Measurements from ENCODE around the gene PAX8. TPM values are rescaled to one million over a fixed set of nuclear protein-coding genes. Genes with fewer than 3 reads are reported as not detected.

The PAX8 gene
- total and polyA plus RNA-seq, 2 experiments from 2014 or later = 0.21 to 0.32 TPM

DNA sequence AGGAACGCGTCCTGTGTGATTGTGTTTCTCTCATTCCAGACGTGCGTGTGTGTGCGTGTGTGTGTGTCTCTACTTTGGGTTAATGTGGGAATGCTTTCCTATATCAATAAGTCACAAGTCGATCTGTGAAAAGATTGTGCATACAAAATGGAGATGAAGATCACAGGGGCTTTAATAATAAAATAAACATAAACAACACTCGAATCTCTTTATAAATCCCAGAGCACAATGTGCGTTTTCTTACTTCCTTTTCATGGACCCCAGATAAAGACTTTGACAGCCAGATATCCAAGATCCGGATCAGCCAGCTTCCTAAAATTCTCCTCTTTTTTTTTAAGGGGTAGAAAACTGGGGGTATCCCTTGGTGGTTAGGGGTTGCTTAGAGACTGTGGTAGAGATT lies 4.7 kb downstream of the PAX8 start (continued):
- TF ChIP-seq, protein P1, sequence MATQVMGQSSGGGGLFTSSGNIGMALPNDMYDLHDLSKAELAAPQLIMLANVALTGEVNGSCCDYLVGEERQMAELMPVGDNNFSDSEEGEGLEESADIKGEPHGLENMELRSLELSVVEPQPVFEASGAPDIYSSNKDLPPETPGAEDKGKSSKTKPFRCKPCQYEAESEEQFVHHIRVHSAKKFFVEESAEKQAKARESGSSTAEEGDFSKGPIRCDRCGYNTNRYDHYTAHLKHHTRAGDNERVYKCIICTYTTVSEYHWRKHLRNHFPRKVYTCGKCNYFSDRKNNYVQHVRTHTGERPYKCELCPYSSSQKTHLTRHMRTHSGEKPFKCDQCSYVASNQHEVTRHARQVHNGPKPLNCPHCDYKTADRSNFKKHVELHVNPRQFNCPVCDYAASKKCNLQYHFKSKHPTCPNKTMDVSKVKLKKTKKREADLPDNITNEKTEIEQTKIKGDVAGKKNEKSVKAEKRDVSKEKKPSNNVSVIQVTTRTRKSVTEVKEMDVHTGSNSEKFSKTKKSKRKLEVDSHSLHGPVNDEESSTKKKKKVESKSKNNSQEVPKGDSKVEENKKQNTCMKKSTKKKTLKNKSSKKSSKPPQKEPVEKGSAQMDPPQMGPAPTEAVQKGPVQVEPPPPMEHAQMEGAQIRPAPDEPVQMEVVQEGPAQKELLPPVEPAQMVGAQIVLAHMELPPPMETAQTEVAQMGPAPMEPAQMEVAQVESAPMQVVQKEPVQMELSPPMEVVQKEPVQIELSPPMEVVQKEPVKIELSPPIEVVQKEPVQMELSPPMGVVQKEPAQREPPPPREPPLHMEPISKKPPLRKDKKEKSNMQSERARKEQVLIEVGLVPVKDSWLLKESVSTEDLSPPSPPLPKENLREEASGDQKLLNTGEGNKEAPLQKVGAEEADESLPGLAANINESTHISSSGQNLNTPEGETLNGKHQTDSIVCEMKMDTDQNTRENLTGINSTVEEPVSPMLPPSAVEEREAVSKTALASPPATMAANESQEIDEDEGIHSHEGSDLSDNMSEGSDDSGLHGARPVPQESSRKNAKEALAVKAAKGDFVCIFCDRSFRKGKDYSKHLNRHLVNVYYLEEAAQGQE (IDR thresholded peaks at IDR 0.05; ENCODE audit: unreplicated experiment) = no peak
- TF ChIP-seq NANOG (IDR thresholded peaks at IDR 0.05; ENCODE audit: borderline replicate concordance) = no peak
- TF ChIP-seq EZH2 (IDR thresholded peaks at IDR 0.05; ENCODE audit: low read depth, unreplicated experiment) = no peak
- TF ChIP-seq, protein P2, sequence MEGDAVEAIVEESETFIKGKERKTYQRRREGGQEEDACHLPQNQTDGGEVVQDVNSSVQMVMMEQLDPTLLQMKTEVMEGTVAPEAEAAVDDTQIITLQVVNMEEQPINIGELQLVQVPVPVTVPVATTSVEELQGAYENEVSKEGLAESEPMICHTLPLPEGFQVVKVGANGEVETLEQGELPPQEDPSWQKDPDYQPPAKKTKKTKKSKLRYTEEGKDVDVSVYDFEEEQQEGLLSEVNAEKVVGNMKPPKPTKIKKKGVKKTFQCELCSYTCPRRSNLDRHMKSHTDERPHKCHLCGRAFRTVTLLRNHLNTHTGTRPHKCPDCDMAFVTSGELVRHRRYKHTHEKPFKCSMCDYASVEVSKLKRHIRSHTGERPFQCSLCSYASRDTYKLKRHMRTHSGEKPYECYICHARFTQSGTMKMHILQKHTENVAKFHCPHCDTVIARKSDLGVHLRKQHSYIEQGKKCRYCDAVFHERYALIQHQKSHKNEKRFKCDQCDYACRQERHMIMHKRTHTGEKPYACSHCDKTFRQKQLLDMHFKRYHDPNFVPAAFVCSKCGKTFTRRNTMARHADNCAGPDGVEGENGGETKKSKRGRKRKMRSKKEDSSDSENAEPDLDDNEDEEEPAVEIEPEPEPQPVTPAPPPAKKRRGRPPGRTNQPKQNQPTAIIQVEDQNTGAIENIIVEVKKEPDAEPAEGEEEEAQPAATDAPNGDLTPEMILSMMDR (conservative IDR thresholded peaks at IDR 0.05; ENCODE audit: low read depth in 2 of 2) = no peak
- TF ChIP-seq EZH2phosphoT487 (IDR thresholded peaks at IDR 0.05; ENCODE audit: unreplicated experiment) = no peak
- TF ChIP-seq POLR2AphosphoS5 (IDR thresholded peaks at IDR 0.05; ENCODE audit: low read depth) = no peak
- TF ChIP-seq JUNB (IDR thresholded peaks at IDR 0.05; ENCODE audit: unreplicated experiment) = no peak
- TF ChIP-seq, protein P3, sequence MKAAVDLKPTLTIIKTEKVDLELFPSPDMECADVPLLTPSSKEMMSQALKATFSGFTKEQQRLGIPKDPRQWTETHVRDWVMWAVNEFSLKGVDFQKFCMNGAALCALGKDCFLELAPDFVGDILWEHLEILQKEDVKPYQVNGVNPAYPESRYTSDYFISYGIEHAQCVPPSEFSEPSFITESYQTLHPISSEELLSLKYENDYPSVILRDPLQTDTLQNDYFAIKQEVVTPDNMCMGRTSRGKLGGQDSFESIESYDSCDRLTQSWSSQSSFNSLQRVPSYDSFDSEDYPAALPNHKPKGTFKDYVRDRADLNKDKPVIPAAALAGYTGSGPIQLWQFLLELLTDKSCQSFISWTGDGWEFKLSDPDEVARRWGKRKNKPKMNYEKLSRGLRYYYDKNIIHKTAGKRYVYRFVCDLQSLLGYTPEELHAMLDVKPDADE (IDR thresholded peaks at IDR 0.05) = no peak

DNA sequence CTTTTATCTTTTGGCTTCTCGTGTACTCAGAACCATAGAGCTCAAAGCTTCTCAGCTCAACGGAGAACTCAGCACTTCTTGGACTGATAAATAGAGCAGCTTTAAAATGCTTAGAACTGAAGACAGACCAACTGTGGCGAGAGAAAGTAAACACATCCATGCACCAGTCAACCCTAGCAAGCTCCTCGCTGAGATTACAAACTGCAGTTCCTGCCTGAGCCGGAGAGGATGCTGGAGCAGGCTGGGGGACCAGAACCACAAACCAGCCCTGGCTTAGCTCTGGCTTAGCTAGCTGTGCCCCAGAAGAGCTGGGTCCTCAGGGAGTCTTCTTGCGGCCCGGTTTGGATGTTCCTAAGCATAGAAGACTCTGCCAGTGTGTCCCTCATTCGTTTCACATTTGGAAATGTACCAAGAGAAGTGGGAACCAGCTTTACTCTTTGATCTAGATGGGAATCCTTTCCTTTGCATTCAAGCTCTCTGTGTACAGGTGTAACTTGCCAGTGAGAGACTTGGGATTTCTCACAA lies 5.6 kb downstream of the PAX8 start:
- Histone ChIP-seq H3K36me3 (ENCODE audit: insufficient read depth) (no peaks in the 10 kb centered on the region), H2AFZ (no peak overlapping the region), H3K4me3 (peak overlapping the region; percentile 31; the same call in 1 of the 2 replicates), H4K20me1 (replicated peaks; ENCODE audit: insufficient read depth) (peaks cover 14% of the 10 kb centered on the region), H3K4me1 (ENCODE audit: insufficient read depth) (peaks cover 25% of the 10 kb centered on the region), H3K27ac (ENCODE audit: low read depth) (no peak overlapping the region), H3K9me2 (ENCODE audit: insufficient read depth) (no peaks in the 10 kb centered on the region), H3F3A (replicated peaks; ENCODE audit: low read depth) (0 out of 2 replicates have a peak, but pooled peaks cover 4% of the 10 kb centered on the region), H3K27me3 (ENCODE audit: insufficient read depth) (peaks cover 84% of the 10 kb centered on the region), H3K4me2 (peak overlapping the region; percentile 69), H3K79me2 (replicated peaks; ENCODE audit: insufficient read depth) (no peaks in the 10 kb centered on the region)
- peak; percentile 75 for ATAC-seq
- peak overlapping the region; percentile 52; the same call in 2 of the 3 replicates for H3K4me3 Mint-ChIP-seq
- H3K9me3 Mint-ChIP-seq = no peaks in the 10 kb centered on the region
- H3K4me1 Mint-ChIP-seq = peaks cover 30% of the 10 kb centered on the region
- TF ChIP-seq EZH2 (IDR thresholded peaks at IDR 0.05; ENCODE audit: low read depth, unreplicated experiment) (no peak), STAT1 (IDR thresholded peaks at IDR 0.05; ENCODE audit: unreplicated experiment) (no peak)
- TF ChIP-seq, protein P2 (conservative IDR thresholded peaks at IDR 0.05; ENCODE audit: low read depth in 2 of 2) = 0 out of 4 replicates have a peak, but pooled peaks of 1 of the 2 experiments have one; percentile 19
- TF ChIP-seq, protein P1 (IDR thresholded peaks at IDR 0.05; ENCODE audit: unreplicated experiment) = no peak
- TF ChIP-seq, protein P3 (IDR thresholded peaks at IDR 0.05) = no peak
- H3K27ac Mint-ChIP-seq = no peak overlapping the region
- H3K27me3 Mint-ChIP-seq (ENCODE audit: insufficient read depth, low read depth, poor library complexity) = peaks cover 77% of the 10 kb centered on the region
- no peaks in the 10 kb centered on the region for H3K36me3 Mint-ChIP-seq (ENCODE audit: low read depth)
- peak; percentile 88 for DNase-seq (ENCODE audit: low spot score)

Measured in GM23338 (cell line).